CD1c-positive myeloid dendritic cell (primary cell): ENCODE results near the gene PODNL1.
A peak's percentile ranks its signal among the peaks of the same experiment; 100 is the strongest.

ENCODE experiments used
- DNase-seq: peaks from one replicate; pipeline ENCODE4 v3.0.0-alpha.2; 2016; ENCODE audit errors: extremely low spot score

Gene PODNL1

DNA sequence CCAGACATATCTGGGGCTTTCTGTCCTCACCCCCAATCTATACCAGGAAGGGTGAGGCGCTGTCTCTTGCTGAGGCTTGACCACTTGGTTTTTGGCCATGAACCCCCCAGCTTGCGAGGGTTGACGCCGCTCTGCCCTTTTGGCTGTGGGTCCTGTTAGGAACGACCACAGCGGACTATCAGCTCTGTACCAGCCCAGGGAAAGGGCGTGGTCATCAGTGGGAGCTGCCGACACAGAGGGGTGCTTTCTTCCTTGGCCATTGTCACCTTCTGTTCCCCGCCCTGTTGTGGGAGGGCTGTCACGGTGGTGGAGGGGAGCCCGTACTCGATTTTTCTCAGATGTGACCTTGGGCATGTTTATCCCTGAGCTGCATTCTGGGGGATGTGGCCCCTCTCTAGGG, 19.8 kb upstream of the PODNL1 start:
- DNase-seq, result no peak

DNA sequence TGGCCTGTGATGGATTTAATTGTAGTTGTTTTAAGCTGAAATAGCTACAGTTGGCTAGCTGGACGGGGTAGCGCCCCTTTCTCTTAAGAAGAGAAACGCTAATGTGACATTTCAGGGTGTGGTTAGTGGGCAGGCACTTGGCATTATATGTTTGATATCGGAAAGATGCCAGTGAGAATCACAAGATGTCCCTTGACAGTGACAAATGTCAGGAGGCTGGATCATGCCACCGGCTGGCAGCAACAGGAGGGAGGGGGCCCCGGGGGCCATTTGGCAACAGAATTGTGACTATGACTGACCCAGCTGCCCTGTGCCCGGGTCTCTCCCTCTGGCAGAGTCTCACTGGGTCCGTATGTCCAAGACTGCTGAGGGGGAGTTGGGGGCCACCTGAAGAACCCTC, 18.8 kb upstream of the PODNL1 start:
- no peak for DNase-seq

DNA sequence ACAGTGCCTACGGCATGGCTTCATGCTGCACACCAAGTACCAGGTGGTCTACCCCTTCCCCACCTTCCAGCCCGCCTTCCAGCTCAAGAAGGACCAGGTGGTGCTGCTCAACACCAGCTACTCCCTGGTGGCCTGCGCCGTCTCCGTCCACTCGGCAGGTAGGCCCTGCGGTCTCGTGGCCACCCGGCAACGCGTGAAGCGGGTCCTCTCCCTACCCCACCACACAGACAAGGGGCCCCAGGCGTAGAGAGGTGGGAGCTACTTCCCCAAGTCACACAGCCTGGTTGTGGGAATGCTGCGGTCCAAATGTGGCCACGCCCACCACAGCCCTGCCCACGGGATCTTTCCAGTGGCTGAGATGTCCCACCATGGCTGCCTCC, 18.1 kb upstream of the PODNL1 start:
- no peak for DNase-seq

DNA sequence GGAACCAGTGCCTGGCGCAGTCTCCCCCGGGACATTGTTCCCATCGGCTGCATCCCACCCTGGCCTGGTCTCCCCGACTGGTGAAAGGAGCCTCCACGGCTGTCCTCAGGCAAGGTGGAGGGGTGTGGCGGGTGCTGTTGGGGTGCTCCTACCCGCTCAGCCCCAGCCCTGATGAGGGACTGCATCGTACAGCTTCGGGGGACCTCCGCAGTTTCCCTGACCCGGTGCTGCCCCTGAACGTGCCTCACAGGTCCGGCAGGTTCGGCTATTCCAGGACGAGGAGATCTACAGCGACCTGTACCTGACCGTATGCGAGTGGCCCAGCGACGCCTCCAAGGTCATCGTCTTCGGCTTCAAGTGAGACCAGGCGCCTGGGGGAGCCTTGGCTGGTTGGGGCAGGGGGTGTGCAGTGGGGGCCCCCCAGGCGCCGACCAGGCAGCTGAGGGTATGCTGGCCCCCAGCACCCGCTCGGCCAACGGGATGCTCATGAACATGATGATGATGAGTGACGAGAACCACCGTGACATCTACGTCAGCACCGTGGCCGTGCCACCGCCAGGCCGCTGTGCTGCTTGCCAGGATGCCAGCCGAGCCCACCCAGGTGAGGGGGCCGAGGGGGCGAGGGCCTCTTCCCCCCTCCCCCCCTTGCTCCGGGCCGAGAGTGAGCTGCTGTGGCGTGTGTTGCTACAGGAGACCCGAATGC, 17.6 kb upstream of the PODNL1 start:
- no peak for DNase-seq

DNA sequence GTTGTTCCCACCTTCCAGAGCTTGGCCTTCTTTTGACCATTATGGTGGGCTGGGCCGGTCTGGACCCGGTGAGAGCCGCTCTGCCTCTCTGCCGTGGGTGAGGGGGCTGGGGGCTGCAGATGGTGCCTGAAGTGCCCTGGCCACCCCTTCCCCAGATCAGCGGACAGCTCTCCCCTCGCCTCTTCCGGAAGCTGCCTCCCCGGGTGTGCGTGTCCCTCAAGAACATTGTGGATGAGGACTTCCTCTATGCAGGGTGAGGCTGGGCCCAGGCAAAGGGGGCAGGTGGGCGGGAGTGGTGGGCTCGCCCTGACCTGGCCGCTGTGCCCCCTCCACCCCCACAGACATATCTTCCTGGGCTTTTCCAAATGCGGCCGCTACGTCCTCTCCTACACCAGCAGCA, 16.0 kb upstream of the PODNL1 start:
- DNase-seq, result no peak

DNA sequence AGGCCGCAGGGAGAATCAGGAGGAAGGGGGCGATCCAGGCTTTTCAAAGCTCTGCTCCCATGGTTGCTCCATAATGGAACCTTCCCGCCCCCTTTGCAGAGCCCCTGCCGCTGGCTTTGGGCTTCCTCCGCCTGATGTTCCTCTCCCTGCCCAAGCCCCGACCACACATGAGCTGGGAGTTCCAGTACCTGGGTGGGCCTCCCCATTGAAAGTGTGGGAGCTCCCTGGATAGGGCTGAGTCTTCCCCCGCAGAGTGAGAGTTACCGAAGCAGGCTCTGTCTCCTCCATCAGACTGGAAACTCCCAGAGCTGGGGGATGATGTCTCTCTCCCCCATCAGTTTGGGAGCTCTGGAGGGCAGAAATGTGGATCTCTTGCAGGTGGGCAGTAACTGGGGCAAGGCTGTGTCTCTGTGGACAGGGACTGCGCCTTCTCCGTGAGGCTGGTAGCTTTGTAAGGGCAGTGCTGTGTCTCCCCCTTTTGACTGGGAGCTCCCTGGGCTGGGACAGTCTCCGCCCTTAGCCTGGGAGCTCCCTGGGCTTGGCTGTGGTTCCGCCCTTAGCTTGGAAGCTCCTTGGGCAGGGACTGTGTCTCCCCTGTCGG, 14.8 kb upstream of the PODNL1 start:
- peak; percentile 27 for DNase-seq

DNA sequence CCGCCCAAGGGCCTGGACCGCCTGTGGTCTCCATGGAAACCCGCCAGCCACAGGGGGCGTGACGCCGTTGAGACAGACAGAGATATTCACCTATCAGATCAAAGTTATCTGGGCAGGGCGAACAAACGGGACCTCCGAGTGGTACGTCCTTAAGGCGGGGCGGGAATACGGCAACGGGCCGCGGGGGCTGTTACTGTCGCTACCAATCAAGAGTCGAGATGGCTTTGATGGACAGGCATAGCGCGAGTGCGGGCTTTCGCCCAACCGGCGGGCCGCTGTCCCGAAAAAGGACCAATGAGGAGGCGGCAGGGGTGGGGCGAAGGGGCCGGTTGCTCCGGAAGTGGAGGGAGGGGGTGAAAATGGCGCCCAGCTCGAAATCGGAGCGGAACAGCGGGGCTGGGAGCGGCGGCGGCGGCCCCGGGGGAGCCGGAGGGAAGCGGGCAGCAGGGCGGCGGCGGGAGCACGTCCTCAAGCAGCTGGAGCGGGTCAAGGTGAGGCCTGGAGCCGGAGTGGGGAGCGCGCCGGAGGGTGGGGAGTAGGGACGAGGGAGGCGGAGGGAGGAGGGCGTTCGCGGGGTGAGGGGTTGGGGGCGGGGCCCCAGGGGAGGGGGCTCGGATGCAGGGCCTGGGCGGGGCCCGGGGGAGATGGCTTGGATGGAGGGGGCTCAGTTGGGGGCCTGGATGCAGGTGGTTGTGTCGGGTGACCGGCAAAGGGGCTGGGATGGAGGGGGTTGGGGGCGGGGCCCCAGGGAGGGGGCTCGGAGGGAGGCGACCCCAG, 14.1 kb upstream of the PODNL1 start, which contains the start of gene DCAF15:
TSS of gene DCAF15 (plus strand) at position 356 of the 777 bp plus-strand sequence. CDS start at position 360, 4 bp downstream.
- peak; percentile 99 for DNase-seq

DNA sequence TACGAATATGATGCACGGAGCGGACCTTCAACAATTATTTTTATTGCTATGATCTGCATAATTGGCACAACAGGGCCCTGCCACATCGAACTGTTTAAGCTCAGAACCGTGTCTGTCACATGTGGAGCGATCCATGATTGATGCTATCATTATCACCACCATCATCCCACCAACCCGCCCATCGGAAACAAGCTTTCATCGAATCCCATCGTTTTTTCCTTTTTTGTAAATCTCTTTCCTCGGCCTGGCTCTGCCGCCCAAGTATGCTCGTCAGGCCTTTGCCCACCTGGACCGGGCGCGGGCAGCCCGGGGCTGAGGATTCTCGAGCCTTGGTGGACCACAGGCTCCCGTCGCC, 13.6 kb upstream of the PODNL1 start:
- DNase-seq, result no peak

DNA sequence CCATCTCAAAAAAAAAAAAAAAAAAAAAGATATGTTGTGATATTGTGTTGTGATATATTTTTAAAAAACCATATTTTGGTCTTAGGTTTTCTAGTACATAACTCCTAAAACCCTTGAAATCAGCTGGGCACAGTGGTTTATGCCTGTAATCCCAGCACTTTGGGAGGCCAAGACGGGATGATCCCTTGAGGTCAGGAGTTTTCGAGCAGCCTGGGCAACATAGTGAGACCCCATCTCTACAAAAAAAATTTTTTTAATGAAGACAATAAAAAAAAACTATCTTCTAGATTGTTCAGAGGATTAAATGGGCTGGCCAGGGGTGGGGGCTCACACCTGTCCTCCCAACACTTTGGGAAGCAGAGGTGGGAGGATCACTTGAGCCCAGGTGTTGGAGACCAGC, 12.8 kb upstream of the PODNL1 start:
- DNase-seq, result no peak

DNA sequence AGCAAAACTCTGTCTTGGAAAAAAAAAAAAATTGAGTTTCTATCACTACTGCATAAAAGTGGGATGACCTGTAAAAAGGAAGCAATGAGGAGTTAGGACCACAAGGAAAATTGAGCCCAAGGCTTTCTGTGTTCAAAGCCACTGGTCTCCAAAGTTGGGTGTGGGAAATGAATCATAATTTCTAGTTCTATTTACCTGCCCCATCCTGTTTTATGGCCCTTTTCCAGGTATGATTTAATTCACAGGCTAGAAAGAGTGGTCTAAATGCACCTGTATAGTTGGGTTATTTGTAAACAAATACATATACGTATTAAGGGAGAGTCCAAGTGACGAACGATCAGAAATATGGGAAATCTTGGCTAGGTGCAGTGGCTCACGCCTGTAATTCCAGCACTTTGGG, 8.2 kb upstream of the PODNL1 start:
- DNase-seq, result no peak

DNA sequence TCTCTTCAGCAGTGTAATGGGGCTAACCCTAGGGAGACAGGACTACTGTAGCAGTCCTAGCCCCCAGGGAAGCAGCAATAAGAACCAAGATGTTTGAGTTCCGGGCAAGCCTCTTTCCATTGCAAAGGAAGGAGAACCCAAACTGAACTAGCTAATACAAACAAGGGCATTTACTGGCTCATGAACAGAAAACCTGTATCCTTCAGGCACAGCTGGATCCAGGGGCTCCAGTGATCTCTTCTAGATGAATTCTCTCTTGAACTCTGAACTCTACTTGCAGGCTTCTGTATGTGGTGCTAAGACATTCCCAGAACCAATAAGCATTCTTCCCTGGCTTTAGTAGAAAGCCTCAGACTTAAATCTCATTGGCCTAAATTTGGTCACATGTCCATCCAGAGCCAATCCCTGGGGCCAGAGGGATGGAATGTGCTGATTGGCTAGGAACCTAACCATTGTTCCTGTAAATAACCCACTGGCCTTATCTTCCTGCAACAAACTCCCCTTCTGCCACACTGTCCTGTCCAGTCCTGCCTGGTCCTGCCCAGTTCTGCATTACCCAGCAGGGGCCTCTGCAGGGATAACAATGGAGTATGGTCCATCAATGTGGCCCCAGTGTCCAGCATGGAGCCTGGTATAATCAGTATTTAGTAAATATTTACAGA, 3.9 kb upstream of the PODNL1 start:
- DNase-seq, result peak; percentile 4

DNA sequence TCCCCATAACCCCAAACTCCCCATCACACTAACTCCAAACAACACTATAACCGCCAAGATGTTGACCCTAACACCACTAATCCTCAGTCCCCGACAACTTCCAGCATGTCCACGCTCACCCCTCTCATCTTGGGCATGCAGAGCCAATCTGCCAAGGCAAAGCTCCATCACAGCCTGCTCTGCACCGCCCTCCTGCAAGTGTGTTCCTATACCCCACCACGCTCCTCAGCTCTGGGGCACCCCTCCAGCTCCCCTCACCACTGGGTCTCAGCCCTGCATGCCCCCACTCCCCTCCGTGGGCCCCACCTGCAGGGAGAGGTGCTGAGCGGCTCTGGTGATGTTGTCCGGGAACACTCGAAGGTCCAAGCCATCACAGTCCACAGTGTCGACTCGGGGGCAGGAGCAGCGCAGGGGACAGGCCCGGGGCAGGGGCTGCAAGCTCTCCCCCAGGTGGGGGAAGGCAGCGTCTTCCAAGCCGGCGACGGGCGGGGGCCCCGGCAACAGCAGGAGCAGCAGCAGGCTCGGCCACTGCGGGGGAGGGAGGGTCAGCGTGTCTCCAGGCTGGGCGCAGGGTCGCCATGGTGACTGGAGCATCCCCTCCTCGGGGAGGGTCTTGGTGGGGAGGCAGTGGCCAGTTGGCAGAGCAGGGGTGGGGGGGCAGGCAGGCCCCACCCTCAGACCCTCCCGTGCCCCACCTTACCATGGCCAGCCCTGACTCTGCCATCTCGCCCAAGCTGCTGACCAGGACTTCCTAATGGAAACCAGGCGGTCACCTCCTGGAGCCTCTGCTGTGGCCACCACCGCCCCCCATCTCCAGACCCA, 527 bp downstream of the PODNL1 start:
- DNase-seq, result no peak

DNA sequence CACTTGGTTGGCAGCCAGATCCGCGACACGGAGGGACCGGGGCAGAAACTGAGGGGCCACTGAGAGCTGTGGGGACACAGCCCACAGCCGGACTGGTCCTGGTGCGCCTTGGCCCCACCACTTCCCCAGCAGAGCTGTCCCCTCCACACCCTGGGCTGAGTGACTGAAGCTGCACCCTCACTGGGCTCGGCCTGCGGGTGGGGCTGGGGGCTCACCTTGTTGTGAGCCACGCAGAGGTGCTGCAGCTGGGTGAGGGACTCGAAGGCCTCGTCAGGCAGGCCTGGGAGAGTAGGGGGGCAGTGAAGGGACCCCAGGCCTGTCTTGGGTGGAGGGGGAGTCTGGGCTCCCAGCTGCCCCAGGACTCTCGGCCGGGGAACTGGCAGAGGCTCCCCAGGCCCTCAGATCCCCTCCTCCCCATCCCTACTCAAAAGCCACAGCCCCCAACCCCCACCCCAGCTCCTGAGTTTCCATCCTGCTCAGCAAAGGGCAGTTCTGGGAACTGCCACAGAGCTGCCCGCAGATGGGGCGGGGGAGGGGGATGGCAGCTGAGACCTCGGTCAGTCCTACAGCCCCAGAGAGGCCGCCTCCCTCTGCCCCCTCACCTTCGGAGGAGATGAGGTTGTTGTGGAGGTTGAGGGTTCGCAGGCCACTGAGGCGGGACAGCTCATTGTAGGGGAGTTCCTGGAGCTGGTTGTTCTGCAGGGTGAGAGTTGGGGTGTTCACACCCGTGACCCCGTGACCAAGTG, 2.3 kb downstream of the PODNL1 start:
- no peak for DNase-seq

DNA sequence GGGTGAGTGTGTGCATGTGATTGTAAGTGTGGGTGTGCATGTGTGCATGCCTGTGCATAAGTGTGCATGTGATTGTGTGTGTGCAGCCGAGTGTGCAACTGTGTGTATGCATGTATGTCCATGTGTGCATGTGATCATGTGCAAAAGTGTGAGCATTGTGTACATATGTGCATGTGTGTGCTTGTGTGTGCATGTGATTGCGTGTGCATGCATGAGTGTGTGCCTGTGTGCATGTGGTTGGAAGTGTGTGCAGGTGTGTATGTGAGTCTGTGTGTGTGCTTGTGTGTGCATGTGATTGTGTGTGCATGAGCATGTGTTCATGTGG, 3.5 kb downstream of the PODNL1 start:
- no peak for DNase-seq

DNA sequence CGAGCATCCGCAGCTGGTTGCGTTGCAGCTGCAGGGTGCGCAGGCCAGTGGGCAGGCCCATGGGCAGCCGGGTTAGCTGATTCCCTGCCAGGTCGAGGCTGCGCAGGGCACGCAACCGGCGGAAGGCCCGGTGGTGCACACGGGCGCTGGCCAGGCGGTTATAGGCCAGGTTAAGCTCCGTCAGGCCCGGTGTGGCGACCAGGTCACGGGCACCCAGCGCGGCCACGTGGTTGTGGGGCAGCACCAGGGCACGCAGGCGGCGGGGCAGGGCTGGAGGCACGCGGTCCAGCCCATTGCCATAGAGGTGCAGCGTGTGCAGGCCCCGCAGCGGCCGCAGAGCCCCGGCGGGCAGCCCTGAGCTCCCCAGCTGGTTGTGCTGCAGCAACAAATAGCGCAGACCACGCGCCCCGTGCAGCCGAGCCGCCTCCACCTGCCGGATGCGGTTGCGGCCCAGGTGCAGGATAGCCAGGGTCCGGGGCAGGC, 5.3 kb downstream of the PODNL1 start:
- no peak for DNase-seq

DNA sequence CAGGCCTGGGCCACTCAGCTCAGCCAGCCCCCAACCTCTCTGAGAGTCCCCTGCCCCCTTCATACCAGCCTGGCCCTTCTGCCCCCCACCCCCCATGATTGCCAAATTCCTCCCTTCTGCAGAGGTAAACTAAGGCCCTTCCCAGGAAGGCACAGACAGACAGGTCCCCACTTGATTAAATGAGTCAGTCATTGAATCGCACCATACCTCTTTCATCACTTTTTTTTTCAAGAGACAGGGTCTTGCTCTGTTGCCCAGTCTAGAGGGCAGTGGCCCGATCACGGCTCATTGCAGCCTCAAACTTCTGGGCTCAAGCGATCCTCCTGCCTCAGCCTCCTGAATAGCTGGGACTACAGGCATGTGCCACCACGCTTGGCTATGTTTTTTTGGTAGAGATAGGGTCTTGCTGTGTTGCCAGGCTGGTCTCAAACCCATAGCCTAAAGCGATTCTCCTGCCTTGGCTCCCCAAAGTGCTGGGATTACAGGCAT, 6.0 kb downstream of the PODNL1 start:
- no peak for DNase-seq

DNA sequence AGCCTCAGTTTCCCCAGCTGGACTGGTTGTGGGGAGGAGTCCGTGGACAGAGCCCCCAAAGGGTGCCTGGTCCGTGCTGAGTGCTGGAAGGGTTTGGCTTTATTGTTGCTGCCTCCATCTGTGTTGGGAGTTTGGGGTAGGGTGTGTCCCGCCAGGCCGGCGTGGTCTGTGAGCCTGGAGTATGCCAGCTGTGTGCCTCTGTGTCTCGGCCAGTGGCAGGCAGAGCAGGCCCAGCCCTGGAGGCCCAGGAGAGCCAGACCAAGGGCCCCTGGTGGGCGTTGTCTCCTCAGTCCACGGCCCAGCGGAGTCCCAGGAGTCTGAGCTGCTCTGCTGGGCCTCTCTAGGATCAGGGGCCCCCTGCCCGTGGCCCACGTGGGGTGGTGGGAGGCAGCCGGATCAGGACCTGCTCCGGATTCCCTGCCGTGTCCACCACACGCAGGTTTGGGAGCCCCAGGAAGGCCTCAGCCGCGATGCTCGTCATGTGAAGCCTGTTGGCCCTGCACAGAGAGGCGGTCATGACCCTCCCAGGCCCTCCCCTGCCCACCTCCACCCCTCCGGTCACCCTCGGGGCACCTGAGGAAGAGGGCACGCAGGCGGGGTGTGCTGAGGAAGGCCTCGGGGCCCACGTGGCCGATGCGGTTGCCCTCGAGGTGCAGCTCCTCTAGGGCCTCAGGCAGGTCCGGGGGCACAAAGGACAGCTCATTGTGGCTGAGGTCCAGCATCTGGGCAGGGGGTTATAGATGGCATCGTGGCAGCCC, 6.6 kb downstream of the PODNL1 start:
- DNase-seq, result no peak

DNA sequence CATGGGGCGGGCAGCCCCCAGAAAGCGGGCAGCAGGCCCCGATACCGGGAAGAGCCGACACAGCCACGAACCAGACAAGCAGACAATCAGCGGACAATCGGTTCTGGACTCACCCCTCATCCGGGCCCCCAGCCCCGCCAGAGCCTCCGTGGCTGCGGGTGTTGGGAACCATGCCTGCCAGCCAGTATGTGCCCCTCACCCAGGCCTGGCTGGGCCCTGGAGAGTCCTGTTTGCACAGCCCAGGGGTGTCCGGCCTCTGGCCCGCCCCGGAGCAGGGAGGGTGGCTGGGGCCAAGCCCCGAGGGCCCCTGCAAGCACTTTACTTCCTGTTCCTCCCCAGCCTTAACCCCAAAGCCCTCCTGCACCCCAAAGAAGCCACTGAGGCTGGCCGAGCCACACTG, 7.8 kb downstream of the PODNL1 start:
- no peak for DNase-seq

DNA sequence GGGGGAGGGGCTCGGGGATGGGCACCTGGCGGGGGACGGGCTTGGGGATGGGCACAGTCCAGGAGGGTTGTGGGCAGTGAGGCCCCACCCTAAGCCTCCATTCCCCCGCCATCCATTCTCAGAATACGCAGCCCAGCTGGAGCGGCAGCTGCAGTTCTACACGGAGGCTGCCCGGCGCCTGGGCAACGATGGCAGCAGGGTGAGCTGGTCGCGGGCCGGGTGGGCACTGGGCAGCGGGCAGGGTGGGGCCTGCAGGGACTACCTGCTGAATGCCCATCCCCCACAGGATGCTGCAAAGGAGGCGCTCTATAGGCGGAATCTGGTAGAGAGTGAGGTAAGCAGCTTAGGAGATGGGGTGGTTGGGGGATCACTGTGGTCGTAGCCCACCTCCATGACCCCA, 8.3 kb downstream of the PODNL1 start:
- no peak for DNase-seq

DNA sequence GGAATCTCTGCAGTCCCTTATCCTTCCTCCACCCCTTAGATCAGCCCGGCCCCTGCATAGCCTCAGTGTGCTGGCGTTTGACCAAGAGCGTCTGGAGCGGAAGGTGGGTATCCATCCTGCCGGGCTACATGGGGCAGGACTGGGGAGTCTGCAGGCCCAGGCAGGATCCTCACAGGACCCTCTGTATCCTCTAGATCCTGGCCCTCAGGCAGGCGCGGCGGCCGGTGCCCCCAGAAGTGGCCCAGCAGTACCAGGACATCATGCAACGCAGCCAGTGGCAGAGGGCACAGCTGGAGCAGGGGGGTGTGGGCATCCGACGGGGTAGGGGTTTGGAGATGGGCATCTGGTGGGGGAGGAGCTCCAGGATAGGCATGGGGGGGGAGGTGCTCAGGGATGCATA, 8.9 kb downstream of the PODNL1 start:
- DNase-seq, result no peak
